G401.6 (cell line): ENCODE measurements around the gene CCDC187.
"Not testable (repeated sequence)": the region's sequence is repeated elsewhere in the genome, so short reads cannot be mapped to it uniquely, and the experiment has no call there.

ENCODE experiments used
- FAIRE-seq: peaks from 2 replicates; lab custom pipeline; 2012; peaks lifted over from hg19 to GRCh38; lab: Jason Lieb, UNC

CCDC187 gene

GRCh38 chr9:136266641-136267040 lies 37.3 kb downstream of the CCDC187 start:
- not testable (repeated sequence) for FAIRE-seq

GRCh38 chr9:136265561-136266355 lies 38.1 kb downstream of the CCDC187 start:
- FAIRE-seq, result no peak

- no peak for FAIRE-seq
Measured at GRCh38 chr9:136264441-136265405, 39.2 kb downstream of the CCDC187 start.

GRCh38 chr9:136264031-136264430 lies 39.9 kb downstream of the CCDC187 start:
- FAIRE-seq, result no peak

- FAIRE-seq, result no peak
Measured at GRCh38 chr9:136262671-136263178, 41.2 kb downstream of the CCDC187 start.

GRCh38 chr9:136261686-136262430 lies 42.0 kb downstream of the CCDC187 start:
- no peak for FAIRE-seq

GRCh38 chr9:136260936-136261472 lies 42.9 kb downstream of the CCDC187 start:
- no peak for FAIRE-seq

- no peak for FAIRE-seq
Measured at GRCh38 chr9:136260521-136260920, 43.4 kb downstream of the CCDC187 start.

- no peak for FAIRE-seq
Measured at GRCh38 chr9:136259836-136260235, 44.1 kb downstream of the CCDC187 start.

- FAIRE-seq, result no peak
Measured at GRCh38 chr9:136259517-136259813, 44.4 kb downstream of the CCDC187 start.

GRCh38 chr9:136258786-136259516 lies 44.9 kb downstream of the CCDC187 start:
- no peak for FAIRE-seq

GRCh38 chr9:136258299-136258625 lies 45.6 kb downstream of the CCDC187 start:
- no peak for FAIRE-seq

- FAIRE-seq, result no peak
Measured at GRCh38 chr9:136257381-136258298, 46.3 kb downstream of the CCDC187 start.

GRCh38 chr9:136255896-136256890 lies 47.7 kb downstream of the CCDC187 start:
- no peak for FAIRE-seq

GRCh38 chr9:136255166-136255538 lies 48.7 kb downstream of the CCDC187 start:
- no peak for FAIRE-seq

GRCh38 chr9:136254381-136255165 lies 49.3 kb downstream of the CCDC187 start:
- no peak for FAIRE-seq

GRCh38 chr9:136253246-136254130 lies 50.4 kb downstream of the CCDC187 start:
- FAIRE-seq, result no peak
